Measurements from ENCODE around the gene STAT1. TPM values are rescaled to one million over a fixed set of nuclear protein-coding genes. Genes with fewer than 3 reads are reported as not detected.

The STAT1 gene
- total RNA-seq, 1 donor from 2014 or later, result 12.4 TPM

DNA sequence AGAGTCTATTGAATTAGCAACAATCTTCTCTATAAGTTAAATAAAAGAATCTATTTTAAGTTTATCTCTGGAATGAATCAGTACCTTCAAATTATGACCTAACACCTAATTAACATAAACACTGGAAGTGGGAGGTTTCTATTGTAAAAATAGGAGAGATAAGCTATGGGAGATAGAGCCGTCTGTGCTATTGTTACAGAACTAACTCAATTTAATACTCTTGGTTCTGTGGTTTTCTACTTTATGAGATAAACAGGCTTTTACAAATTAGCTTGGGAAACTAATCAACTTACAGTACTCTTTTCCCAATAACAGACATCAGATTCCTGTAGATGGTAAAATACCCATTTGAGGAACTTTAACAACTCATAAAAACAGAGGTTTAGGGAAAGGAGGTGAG lies 25.6 kb upstream of the STAT1 start:
- no peaks in the 10 kb centered on the region for H3K4me1 Mint-ChIP-seq (ENCODE audit: low read depth, unreplicated experiment)
- TF ChIP-seq, protein P1, sequence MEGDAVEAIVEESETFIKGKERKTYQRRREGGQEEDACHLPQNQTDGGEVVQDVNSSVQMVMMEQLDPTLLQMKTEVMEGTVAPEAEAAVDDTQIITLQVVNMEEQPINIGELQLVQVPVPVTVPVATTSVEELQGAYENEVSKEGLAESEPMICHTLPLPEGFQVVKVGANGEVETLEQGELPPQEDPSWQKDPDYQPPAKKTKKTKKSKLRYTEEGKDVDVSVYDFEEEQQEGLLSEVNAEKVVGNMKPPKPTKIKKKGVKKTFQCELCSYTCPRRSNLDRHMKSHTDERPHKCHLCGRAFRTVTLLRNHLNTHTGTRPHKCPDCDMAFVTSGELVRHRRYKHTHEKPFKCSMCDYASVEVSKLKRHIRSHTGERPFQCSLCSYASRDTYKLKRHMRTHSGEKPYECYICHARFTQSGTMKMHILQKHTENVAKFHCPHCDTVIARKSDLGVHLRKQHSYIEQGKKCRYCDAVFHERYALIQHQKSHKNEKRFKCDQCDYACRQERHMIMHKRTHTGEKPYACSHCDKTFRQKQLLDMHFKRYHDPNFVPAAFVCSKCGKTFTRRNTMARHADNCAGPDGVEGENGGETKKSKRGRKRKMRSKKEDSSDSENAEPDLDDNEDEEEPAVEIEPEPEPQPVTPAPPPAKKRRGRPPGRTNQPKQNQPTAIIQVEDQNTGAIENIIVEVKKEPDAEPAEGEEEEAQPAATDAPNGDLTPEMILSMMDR (IDR thresholded peaks at IDR 0.05; ENCODE audit: partially characterized antibody, unreplicated experiment), result no peak
- no peaks in the 10 kb centered on the region for H3K9me3 Mint-ChIP-seq (ENCODE audit: unreplicated experiment)
- no peak overlapping the region for H3K27ac Mint-ChIP-seq (ENCODE audit: unreplicated experiment)
- no peak for DNase-seq
- H3K4me3 Mint-ChIP-seq (ENCODE audit: unreplicated experiment), result no peak overlapping the region
- no peaks in the 10 kb centered on the region for H3K36me3 Mint-ChIP-seq (ENCODE audit: unreplicated experiment)
- no peaks in the 10 kb centered on the region for H3K27me3 Mint-ChIP-seq (ENCODE audit: unreplicated experiment)

DNA sequence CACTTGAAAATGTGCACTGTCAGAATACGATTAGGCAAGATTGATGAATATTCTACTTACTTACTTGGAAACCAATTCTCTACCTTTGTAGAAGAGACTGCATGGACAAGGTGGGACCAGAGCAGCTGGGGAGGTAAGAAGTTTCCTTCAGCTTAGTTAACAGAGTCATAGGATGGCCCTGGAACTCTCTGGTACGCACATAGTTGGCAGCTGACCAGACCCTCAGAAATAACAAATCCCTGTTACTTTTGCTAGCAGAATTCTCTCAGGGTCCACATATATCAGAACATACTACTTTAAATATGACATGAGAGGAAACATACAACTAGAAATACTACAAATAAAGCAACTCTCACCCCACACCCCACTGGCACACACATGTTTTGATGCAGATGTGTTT lies 24.8 kb upstream of the STAT1 start:
- TF ChIP-seq, protein P1 (IDR thresholded peaks at IDR 0.05; ENCODE audit: partially characterized antibody, unreplicated experiment), result no peak
- Mint-ChIP-seq H3K27ac (ENCODE audit: unreplicated experiment) (no peak overlapping the region), H3K36me3 (ENCODE audit: unreplicated experiment) (no peaks in the 10 kb centered on the region), H3K27me3 (ENCODE audit: unreplicated experiment) (no peaks in the 10 kb centered on the region), H3K9me3 (ENCODE audit: unreplicated experiment) (no peaks in the 10 kb centered on the region), H3K4me3 (ENCODE audit: unreplicated experiment) (no peak overlapping the region), H3K4me1 (ENCODE audit: low read depth, unreplicated experiment) (no peaks in the 10 kb centered on the region)
- no peak for DNase-seq

DNA sequence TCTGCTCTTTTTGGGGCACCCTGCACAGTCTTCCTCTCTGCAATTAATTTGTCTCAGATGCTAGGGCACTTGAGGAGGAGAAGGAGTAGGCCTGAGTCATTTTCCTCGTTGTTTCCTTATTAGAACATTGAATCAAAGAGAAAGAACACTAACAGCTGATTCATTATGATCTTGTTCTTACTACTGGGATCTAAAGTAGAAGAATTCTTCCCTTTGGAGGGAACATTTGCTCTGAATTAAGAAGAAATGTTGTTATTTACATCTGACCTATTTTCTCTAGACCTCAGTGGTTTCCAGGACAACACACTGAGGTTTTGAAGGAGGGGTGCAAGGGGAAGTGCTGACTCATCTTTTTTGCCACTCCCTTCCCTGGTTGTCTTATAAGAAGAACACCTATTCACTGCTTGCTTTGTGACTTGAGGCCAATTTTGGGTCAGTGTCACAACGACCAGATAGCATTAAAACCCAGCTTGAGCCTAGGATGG lies 24.3 kb upstream of the STAT1 start:
- H3K27me3 Mint-ChIP-seq (ENCODE audit: unreplicated experiment), result no peaks in the 10 kb centered on the region
- no peak for DNase-seq
- no peaks in the 10 kb centered on the region for H3K9me3 Mint-ChIP-seq (ENCODE audit: unreplicated experiment)
- H3K36me3 Mint-ChIP-seq (ENCODE audit: unreplicated experiment), result no peaks in the 10 kb centered on the region
- no peaks in the 10 kb centered on the region for H3K4me1 Mint-ChIP-seq (ENCODE audit: low read depth, unreplicated experiment)
- no peak overlapping the region for H3K4me3 Mint-ChIP-seq (ENCODE audit: unreplicated experiment)
- H3K27ac Mint-ChIP-seq (ENCODE audit: unreplicated experiment), result no peak overlapping the region
- TF ChIP-seq, protein P1 (IDR thresholded peaks at IDR 0.05; ENCODE audit: partially characterized antibody, unreplicated experiment), result no peak

DNA sequence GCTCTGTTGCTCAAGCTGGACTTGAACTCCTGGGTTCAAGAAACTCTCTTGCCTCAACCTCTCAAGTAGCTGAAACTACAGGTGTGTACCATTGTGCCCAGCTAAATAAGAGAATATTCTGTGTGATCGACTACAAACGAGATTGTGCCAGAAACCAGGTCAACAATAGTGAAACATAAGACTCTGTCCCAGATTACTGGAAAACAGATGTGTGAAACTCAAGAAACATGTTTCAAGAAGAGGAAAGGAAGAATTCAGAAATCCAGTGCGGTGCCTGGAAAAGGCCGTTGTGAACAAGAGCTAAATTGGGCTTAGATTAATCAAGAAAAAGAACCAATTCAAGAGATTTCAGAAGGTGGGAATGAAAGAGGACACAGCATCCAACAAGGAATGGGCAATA lies 23.4 kb upstream of the STAT1 start:
- H3K4me3 Mint-ChIP-seq (ENCODE audit: unreplicated experiment), result no peak overlapping the region
- H3K27ac Mint-ChIP-seq (ENCODE audit: unreplicated experiment), result no peak overlapping the region
- no peaks in the 10 kb centered on the region for H3K36me3 Mint-ChIP-seq (ENCODE audit: unreplicated experiment)
- DNase-seq, result no peak
- no peaks in the 10 kb centered on the region for H3K9me3 Mint-ChIP-seq (ENCODE audit: unreplicated experiment)
- TF ChIP-seq, protein P1 (IDR thresholded peaks at IDR 0.05; ENCODE audit: partially characterized antibody, unreplicated experiment), result no peak
- H3K4me1 Mint-ChIP-seq (ENCODE audit: low read depth, unreplicated experiment), result no peaks in the 10 kb centered on the region
- H3K27me3 Mint-ChIP-seq (ENCODE audit: unreplicated experiment), result no peaks in the 10 kb centered on the region

DNA sequence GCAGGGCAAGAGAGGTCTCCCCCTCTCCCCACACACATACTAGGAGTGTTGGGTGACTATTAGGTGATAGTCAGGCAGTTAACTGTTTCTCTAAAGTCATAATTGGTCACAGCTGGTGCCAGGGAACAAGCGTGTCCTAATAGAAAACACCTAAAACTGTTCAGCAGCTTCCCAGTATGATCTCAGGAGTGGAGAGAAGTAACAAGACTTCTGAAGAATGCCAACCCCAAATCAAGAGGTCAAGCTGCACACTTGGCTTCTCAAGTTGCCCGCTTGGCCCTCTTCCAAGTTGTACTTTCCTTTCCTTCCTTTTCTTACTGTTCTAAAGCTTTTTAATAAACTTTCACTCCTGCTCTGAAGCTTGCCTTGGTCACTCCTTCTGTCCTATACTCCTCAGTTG lies 22.4 kb upstream of the STAT1 start:
- TF ChIP-seq, protein P1 (IDR thresholded peaks at IDR 0.05; ENCODE audit: partially characterized antibody, unreplicated experiment), result no peak
- no peak overlapping the region for H3K4me3 Mint-ChIP-seq (ENCODE audit: unreplicated experiment)
- H3K27ac Mint-ChIP-seq (ENCODE audit: unreplicated experiment), result no peak overlapping the region

More for the DNA sequence above, 22.4 kb upstream of the STAT1 start:
- no peaks in the 10 kb centered on the region for H3K36me3 Mint-ChIP-seq (ENCODE audit: unreplicated experiment)
- H3K27me3 Mint-ChIP-seq (ENCODE audit: unreplicated experiment), result no peaks in the 10 kb centered on the region
- DNase-seq, result no peak
- H3K4me1 Mint-ChIP-seq (ENCODE audit: low read depth, unreplicated experiment), result no peaks in the 10 kb centered on the region
- no peaks in the 10 kb centered on the region for H3K9me3 Mint-ChIP-seq (ENCODE audit: unreplicated experiment)
